ENCODE results near the gene FBRS. TPM values are rescaled to one million over a fixed set of nuclear protein-coding genes. Genes with fewer than 3 reads are reported as not detected.
A peak's percentile ranks its signal among the peaks of the same experiment; 100 is the strongest.
"Not testable (repeated sequence)": the region's sequence is repeated elsewhere in the genome, so short reads cannot be mapped to it uniquely, and the experiment has no call there.

The FBRS gene
- total and polyA plus RNA-seq, 11 donors: 16.3 to 38.3 (median 31.9) TPM

DNA sequence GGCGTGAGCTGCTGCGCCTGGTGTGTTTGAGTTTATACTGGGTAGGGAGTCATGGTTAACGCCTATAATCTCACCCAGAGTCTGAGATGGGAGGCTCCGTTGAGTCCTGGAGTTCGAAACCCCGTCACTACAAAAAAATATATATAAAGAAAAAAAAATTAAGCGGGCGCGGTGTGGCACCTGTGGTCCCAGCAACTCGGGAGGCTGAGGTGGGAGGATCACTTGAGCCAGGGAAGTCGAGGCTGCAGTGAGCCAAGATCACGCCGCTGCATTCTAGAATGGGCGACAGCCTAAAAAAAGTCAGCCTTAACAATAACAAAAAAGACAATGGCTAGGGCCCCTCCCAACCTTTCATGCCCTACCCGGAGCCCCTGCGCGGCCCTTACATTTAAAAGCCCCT is 24.7 kb upstream of the FBRS start:
- ATAC-seq (peak in 1 of 4 donors; percentile 0), DNase-seq (no peak)
- H3K27ac ChIP-seq: peak overlapping the region; percentile 79 to 96 (median 88)
- peak overlapping the region; percentile 37 to 81 (median 69) for H3K4me3 ChIP-seq
- no peaks in the 10 kb centered on the region for H3K27me3 ChIP-seq
- peaks cover 0 to 22% (median 9%) of the 10 kb centered on the region in 12 donors for H3K4me1 ChIP-seq
- no peaks in the 10 kb centered on the region for H3K9me3 ChIP-seq
- H3K36me3 ChIP-seq: no peaks in the 10 kb centered on the region
- intact Hi-C loops (cut with DNase I): loop anchor here in 6 of 10 donors (5.0 to 10.0 kb wide), 5 partner anchors 46 to 206 kb away; partner anchors contain the start of genes DCTPP1 (in 2 of the 6), ZNF688 (in 2 of the 6), ZNF747 (in 1 of the 6) and ZNF785 (in 1 of the 6)
- WGBS, 4 donors: 73 to 78% (median 76%) methylated on average over 17 of the region's 17 CpGs
- TF ChIP-seq, protein P1, sequence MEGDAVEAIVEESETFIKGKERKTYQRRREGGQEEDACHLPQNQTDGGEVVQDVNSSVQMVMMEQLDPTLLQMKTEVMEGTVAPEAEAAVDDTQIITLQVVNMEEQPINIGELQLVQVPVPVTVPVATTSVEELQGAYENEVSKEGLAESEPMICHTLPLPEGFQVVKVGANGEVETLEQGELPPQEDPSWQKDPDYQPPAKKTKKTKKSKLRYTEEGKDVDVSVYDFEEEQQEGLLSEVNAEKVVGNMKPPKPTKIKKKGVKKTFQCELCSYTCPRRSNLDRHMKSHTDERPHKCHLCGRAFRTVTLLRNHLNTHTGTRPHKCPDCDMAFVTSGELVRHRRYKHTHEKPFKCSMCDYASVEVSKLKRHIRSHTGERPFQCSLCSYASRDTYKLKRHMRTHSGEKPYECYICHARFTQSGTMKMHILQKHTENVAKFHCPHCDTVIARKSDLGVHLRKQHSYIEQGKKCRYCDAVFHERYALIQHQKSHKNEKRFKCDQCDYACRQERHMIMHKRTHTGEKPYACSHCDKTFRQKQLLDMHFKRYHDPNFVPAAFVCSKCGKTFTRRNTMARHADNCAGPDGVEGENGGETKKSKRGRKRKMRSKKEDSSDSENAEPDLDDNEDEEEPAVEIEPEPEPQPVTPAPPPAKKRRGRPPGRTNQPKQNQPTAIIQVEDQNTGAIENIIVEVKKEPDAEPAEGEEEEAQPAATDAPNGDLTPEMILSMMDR (IDR thresholded peaks at IDR 0.05): no peak
- TF ChIP-seq POLR2A (IDR thresholded peaks at IDR 0.05): no peak

DNA sequence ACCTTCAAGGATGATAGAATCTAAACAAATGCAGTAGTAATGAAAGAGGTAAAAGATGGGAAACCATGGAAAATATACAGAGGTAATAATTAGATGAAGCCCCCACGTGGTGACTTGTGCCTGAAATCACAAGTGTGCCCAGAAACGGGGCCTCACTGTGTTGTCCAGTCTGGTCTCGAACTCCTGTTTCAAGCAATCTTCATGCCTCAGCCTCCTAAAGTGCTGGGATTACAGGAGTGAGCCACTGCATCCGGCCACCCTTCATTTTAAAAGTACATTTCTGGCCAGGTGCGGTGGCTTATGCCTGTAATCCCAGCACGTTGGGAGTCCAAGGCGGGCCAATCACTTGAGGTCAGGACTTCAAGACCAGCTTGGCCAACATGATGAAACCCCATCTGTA is 21.6 kb upstream of the FBRS start:
- Histone ChIP-seq H3K4me3 (no peak overlapping the region), H3K36me3 (no peaks in the 10 kb centered on the region), H3K9me3 (no peaks in the 10 kb centered on the region), H3K4me1 (peaks cover 0 to 19% (median 9%) of the 10 kb centered on the region in 12 donors), H3K27me3 (no peaks in the 10 kb centered on the region), H3K27ac (no peak overlapping the region)
- DNase-seq (no peak), ATAC-seq (no peak)
- 92 to 96% (median 95%) methylated on average over 7 of the region's 7 CpGs for whole genome bisulfite sequencing, 4 donors
- TF ChIP-seq, protein P1 (IDR thresholded peaks at IDR 0.05): no peak
- TF ChIP-seq POLR2A (IDR thresholded peaks at IDR 0.05): no peak
- intact Hi-C loops (cut with DNase I): loop anchor here in 1 of 10 donors (10.0 kb wide), 1 partner anchor 102 kb away; the partner anchor contains the start of gene ZNF747

DNA sequence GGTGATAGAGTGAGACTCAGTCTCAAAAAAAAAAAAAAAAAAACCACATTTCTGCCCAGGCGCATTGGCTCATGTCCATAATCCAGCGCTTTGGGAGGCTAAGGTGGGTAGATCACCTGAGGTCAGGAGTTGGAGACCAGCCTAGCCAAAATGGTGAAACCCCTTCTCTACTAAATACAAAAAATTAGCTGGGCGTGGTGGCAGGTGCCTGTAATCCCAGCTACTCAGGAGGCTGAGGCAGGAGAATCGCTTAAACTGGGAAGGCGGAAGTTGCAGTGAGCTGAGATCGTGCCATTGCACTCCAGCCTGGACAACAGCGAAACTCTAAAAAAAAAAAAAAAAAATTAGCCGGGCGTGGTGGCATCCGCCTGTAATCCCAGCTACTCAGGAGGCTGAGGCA is 21.1 kb upstream of the FBRS start:
- not testable (repeated sequence) for H3K27ac ChIP-seq, H3K9me3 ChIP-seq, ATAC-seq, H3K27me3 ChIP-seq, DNase-seq, H3K4me3 ChIP-seq, H3K36me3 ChIP-seq
- 88 to 93% (median 91%) methylated on average over 10 of the region's 10 CpGs for WGBS, 4 donors
- H3K4me1 ChIP-seq: peaks cover 0 to 19% (median 9%) of the 10 kb centered on the region in 12 donors
- intact Hi-C loops (cut with DNase I): loop anchor here in 1 of 10 donors (10.0 kb wide), 1 partner anchor 102 kb away; the partner anchor contains the start of gene ZNF747

DNA sequence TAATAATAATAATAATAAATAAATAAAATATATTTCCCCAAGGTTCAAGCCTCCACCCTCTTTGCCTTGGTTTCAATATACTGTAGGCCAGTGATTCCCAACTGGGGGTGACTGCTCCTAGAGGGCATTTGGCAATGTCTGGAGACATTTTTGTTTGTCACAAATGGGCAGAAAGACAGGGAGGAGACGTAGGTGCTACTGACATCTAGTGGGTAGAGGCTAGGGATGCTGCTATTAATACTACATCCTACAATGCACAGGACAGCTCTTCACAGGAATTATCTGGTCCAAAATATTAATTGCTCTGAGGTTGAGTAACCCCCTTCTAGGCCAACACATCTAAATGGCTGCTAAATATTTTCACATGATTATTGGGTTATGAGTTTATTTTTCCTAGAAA is 20.3 kb upstream of the FBRS start:
- Histone ChIP-seq H3K27me3 (no peaks in the 10 kb centered on the region), H3K9me3 (no peaks in the 10 kb centered on the region), H3K27ac (no peak overlapping the region), H3K4me3 (no peak overlapping the region), H3K4me1 (peaks cover 0 to 19% (median 9%) of the 10 kb centered on the region in 12 donors), H3K36me3 (no peaks in the 10 kb centered on the region)
- WGBS, 4 donors: 0 to 9% (median 7%) methylated on average over 1 of the region's 1 CpG
- intact Hi-C loops (cut with DNase I): loop anchor here in 1 of 10 donors (10.0 kb wide), 1 partner anchor 103 kb away; the partner anchor contains the start of gene ZNF747
- DNase-seq (no peak), ATAC-seq (no peak)
- no peak for TF ChIP-seq POLR2A (IDR thresholded peaks at IDR 0.05)
- TF ChIP-seq, protein P1 (IDR thresholded peaks at IDR 0.05): peak in 5 of 12 donors; percentile 17 to 32 (median 28)
